K562 (cell line): ENCODE data around the gene RNF40. TPM values are rescaled to one million over a fixed set of nuclear protein-coding genes. Genes with fewer than 3 reads are reported as not detected.

Experiments
- CBFA2T3 ChIP-seq: fragments of 450-650 bp; IDR thresholded peaks from 2 replicates; pipeline ENCODE4 v1.6.1; 2017
- E2F1 ChIP-seq: sonication (generic); formaldehyde crosslinking; IDR thresholded peaks from 2 replicates; pipeline ENCODE4 v1.8.1; 2023; ENCODE audit warnings: mild to moderate bottlenecking, missing genetic modification reagents, moderate library complexity
- ETS1 ChIP-seq: conservative IDR thresholded peaks from 2 replicates; pipeline ENCODE4 v1.6.1; 2011; ENCODE audit warnings: low read depth, mild to moderate bottlenecking, low read length; ENCODE audit not compliant: control insufficient read depth
- FOS ChIP-seq: IDR thresholded peaks from 3 replicates; pipeline ENCODE4 v1.6.1; 2011; ENCODE audit not compliant: insufficient read length; ENCODE audit errors: extremely low read depth
- GATAD2B ChIP-seq: fragments of 450-650 bp; IDR thresholded peaks from 2 replicates; pipeline ENCODE4 v1.6.1; 2017; ENCODE audit warnings: mild to moderate bottlenecking, borderline replicate concordance
- HDAC2 ChIP-seq: fragments of 450-650 bp; IDR thresholded peaks from 2 replicates; pipeline ENCODE4 v1.6.1; 2016; ENCODE audit warnings: mild to moderate bottlenecking
- MXI1 ChIP-seq: IDR thresholded peaks from 2 replicates; pipeline ENCODE4 v1.6.1; 2011; ENCODE audit warnings: low read depth, mild to moderate bottlenecking, improper control_type of control experiment, low read length
- PBX2 ChIP-seq, 2 experiments: IDR thresholded peaks in 1 of 2; conservative IDR thresholded peaks in 1 of 2; 2 replicates each; pipeline ENCODE4 v1.6.1; 2016; ENCODE audit warnings: low read depth in 2 of 2, mild to moderate bottlenecking in 1 of 2, missing compliant biosample characterization in 1 of 2, missing genetic modification characterization in 1 of 2, moderate library complexity in 1 of 2
- TAF9B ChIP-seq: fragments of 450-650 bp; IDR thresholded peaks from 2 replicates; pipeline ENCODE4 v1.6.1; 2018; ENCODE audit warnings: mild to moderate bottlenecking; ENCODE audit not compliant: partially characterized antibody
- THRAP3 ChIP-seq: fragments of 450-650 bp; IDR thresholded peaks from 2 replicates; pipeline ENCODE4 v1.6.1; 2016; ENCODE audit warnings: mild to moderate bottlenecking, inconsistent platforms, borderline replicate concordance
- ZNF274 ChIP-seq: IDR thresholded peaks from 2 replicates; pipeline ENCODE4 v1.6.1; 2011; ENCODE audit warnings: low read depth, mild to moderate bottlenecking, low read length, moderate library complexity, borderline replicate concordance
- ZNF444 ChIP-seq: fragments of 250-450 bp; sonication (Bioruptor Pico); IDR thresholded peaks from 2 replicates; pipeline ENCODE4 v1.4.0; 2020; ENCODE audit warnings: mild to moderate bottlenecking, moderate library complexity
- polyA plus RNA-seq, 8 experiments: library from polyadenylated mRNA; depleted of rRNA in 4 of 8; stranded (reverse) in 5 of 8; unstranded in 3 of 8; fragments of >200 nt; fragmentation: Nextera tagmentation in 2 of 8; fragmentation: Illumina TruSeq in 1 of 8; extraction: Ambion mirVana in 2 of 8; extraction: Trizol in 1 of 8; gene quantifications; 2 replicates each; pipeline versions ENCODE4 v1.2.1 to v1.2.3, GENCODE V29; 2011 to 2014; ENCODE audit warnings: inconsistent platforms in 1 of 8, missing spikeins in 1 of 8
- total RNA-seq, 7 experiments: library from RNA; depleted of rRNA in 6 of 7; stranded (reverse); fragments of >200 nt in 6 of 7; fragmentation: Illumina TruSeq in 2 of 7; extraction: Trizol in 2 of 7; gene quantifications; 2 replicates each; pipeline versions ENCODE4 v1.2.1 to v1.2.3, GENCODE V29; 2011 to 2021; ENCODE audit warnings: low replicate concordance in 1 of 7
- TF ChIP-seq, protein P1 (sequence below): fragments of 450-650 bp; IDR thresholded peaks from 2 replicates; pipeline ENCODE4 v1.6.1; 2016; ENCODE audit warnings: low read depth

RNF40 gene
- total and polyA plus RNA-seq, 9 of the 15 experiments (the other 6 are each of a cell fraction or from before 2014, with no cell fraction given), result 6.2 to 129 (median 81.5) TPM

GRCh38 chr16:30747799-30748633 lies 14.1 kb upstream of the RNF40 start, which contains the start of gene PHKG2 (continued):
- TF ChIP-seq ZNF274 (no peak), HDAC2 (peak; percentile 82), TAF9B (peak; percentile 83), ZNF444 (CRISPR knock-in tag) (0 out of 2 replicates have a peak, but pooled peaks have one; percentile 38), CBFA2T3 (no peak), MXI1 (peak; percentile 52), FOS (peak; percentile 78), GATAD2B (no peak), THRAP3 (no peak), E2F1 (CRISPR knock-in tag) (no peak), PBX2 (CRISPR knock-in tag; IDR thresholded peaks at IDR 0.05; ENCODE audit: low read depth) (no peak), PBX2 (tag; conservative IDR thresholded peaks at IDR 0.05; ENCODE audit: low read depth) (no peak), ETS1 (no peak)
- TF ChIP-seq, protein P1, sequence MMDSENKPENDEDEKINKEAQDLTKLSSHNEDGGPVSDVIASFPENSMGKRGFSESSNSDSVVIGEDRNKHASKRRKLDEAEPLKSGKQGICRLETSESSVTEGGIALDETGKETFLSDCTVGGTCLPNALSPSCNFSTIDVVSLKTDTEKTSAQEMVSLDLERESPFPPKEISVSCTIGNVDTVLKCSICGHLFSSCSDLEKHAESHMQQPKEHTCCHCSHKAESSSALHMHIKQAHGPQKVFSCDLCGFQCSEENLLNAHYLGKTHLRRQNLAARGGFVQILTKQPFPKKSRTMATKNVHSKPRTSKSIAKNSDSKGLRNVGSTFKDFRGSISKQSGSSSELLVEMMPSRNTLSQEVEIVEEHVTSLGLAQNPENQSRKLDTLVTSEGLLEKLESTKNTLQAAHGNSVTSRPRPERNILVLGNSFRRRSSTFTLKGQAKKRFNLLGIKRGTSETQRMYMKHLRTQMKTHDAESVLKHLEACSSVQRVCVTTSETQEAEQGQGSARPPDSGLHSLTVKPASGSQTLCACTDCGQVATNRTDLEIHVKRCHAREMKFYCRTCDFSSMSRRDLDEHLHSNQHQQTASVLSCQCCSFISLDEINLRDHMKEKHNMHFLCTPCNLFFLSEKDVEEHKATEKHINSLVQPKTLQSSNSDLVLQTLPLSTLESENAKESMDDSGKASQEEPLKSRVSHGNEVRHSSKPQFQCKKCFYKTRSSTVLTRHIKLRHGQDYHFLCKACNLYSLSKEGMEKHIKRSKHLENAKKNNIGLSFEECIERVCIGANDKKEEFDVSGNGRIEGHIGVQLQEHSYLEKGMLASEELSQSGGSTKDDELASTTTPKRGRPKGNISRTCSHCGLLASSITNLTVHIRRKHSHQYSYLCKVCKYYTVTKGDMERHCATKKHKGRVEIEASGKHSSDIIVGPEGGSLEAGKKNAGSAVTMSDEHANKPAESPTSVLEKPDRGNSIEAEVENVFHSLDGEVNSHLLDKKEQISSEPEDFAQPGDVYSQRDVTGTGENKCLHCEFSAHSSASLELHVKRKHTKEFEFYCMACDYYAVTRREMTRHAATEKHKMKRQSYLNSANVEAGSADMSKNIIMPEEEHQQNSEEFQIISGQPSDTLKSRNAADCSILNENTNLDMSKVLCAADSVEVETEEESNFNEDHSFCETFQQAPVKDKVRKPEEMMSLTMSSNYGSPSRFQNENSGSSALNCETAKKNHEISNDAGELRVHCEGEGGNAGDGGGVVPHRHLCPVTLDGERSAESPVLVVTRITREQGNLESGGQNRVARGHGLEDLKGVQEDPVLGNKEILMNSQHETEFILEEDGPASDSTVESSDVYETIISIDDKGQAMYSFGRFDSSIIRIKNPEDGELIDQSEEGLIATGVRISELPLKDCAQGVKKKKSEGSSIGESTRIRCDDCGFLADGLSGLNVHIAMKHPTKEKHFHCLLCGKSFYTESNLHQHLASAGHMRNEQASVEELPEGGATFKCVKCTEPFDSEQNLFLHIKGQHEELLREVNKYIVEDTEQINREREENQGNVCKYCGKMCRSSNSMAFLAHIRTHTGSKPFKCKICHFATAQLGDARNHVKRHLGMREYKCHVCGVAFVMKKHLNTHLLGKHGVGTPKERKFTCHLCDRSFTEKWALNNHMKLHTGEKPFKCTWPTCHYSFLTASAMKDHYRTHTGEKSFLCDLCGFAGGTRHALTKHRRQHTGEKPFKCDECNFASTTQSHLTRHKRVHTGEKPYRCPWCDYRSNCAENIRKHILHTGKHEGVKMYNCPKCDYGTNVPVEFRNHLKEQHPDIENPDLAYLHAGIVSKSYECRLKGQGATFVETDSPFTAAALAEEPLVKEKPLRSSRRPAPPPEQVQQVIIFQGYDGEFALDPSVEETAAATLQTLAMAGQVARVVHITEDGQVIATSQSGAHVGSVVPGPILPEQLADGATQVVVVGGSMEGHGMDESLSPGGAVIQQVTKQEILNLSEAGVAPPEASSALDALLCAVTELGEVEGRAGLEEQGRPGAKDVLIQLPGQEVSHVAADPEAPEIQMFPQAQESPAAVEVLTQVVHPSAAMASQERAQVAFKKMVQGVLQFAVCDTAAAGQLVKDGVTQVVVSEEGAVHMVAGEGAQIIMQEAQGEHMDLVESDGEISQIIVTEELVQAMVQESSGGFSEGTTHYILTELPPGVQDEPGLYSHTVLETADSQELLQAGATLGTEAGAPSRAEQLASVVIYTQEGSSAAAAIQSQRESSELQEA, result no peak
